AML-193 (cell line): Measurements from ENCODE around the gene PDXK.

Source experiments
- DNase-seq, 2 experiments: peaks; one replicate each; lab custom pipeline; 2025; lab: John Stamatoyannopoulos, UW

The PDXK gene

DNA sequence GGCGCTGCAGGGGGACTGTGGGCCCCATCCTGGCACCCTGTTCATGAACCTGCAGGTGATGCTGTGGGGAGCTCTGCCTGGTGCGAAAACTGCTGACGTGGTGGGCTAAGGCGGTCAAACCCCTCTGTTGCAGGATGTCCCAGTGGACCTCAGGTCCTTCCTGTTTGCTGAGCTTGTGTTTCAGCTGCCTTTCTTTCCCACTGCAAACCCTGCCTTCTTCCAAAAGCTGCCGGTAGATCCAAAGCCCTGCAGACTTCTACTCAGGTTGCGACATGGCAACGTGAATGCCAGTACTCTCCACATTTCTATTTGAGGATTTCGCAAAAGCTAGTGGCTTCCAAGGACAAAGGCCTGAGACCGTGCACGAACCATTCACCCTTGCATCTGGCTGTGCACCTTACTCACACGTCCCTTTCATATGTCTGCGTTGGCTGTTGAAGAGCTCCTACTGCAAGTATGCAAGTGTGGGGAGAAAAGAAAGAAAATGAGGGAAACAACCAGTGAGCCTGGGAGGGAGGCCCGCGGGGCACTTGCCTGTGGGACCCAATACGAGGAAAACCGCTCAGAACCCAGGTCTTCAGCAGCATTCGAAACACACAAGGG is 64.3 kb downstream of the PDXK start:
- peak; percentile 10 to 26 for DNase-seq

- DNase-seq, result no peak
These were observed 66.2 kb downstream of the PDXK start for GRCh38 chr21:43785134-43785533.

- DNase-seq, result no peak
These were observed 67.4 kb downstream of the PDXK start for GRCh38 chr21:43786300-43786806.

- no peak for DNase-seq
These were observed 68.0 kb downstream of the PDXK start for GRCh38 chr21:43786807-43787440.

GRCh38 chr21:43789276-43790009 is 70.5 kb downstream of the PDXK start, which contains the start of gene RRP1:
Gene RRP1, plus strand, starts transcription at chr21:43789577. Its CDS starts 53 bp downstream, at chr21:43789630.
- peak; percentile 63 to 73 for DNase-seq

- no peak for DNase-seq
These were observed 71.1 kb downstream of the PDXK start for GRCh38 chr21:43790010-43790524.

GRCh38 chr21:43792406-43792805 is 73.5 kb downstream of the PDXK start:
- no peak for DNase-seq

DNA sequence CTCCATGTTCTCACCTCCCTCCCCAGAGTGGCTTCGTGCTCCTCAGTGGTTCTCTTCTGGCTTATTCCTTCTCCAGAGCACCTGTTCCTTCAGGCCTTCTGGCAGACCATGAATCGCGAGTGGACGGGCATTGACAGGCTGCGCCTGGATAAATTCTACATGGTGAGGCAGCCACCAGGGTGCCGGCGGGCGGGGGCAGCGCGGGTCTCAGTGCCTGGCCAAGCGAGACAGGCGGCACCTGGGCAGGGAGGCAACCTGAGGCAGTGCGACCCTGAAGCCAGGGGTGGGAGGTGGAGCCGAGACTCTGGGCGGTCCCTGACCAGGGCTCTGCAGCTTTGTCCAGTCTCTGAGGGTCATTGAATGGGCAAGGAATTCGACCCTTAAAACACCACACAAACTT is 74.3 kb downstream of the PDXK start:
- DNase-seq, result no peak

- no peak for DNase-seq
These were observed 75.4 kb downstream of the PDXK start for GRCh38 chr21:43794311-43794710.

GRCh38 chr21:43794857-43795256 is 75.9 kb downstream of the PDXK start:
- DNase-seq, result no peak

GRCh38 chr21:43797415-43797814 is 78.5 kb downstream of the PDXK start:
- DNase-seq, result no peak

DNA sequence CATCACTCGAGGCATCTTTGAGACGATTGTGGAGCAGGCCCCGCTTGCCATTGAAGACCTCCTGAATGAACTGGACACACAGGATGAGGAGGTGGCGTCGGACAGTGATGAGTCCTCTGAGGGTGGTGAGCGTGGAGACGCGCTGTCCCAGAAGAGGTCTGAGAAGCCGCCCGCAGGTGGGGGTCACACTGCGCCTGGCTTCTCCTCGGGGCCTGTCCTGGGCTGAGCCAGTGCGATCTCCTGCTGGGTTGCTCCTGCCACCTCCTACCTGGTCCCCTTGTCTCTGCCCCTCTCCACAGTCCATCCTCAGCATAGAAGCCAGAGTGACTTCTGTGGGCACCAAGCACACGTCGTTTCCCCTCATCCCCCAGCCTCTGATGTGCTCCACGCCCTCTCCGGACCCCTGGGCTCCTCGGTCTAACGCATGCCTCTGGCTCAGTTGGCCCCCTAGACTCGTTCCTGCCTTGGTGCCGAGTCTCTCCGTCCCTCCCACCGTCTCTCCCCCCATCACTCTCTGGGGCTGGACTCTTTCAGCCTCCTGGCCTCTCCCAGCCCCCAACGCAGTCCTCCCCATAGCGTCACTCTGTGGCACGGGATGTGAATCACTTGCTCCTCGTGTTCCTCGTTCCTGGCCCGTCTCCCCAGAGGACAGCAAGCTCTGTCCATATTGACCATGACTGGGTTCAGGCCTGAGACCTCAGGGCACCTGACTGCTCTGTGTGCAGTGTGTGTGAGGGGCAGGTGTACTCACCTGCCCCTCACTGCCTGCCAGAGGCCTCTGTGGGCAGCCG is 79.2 kb downstream of the PDXK start:
- no peak for DNase-seq

- DNase-seq, result no peak
These were observed 80.4 kb downstream of the PDXK start for GRCh38 chr21:43799301-43799840.

DNA sequence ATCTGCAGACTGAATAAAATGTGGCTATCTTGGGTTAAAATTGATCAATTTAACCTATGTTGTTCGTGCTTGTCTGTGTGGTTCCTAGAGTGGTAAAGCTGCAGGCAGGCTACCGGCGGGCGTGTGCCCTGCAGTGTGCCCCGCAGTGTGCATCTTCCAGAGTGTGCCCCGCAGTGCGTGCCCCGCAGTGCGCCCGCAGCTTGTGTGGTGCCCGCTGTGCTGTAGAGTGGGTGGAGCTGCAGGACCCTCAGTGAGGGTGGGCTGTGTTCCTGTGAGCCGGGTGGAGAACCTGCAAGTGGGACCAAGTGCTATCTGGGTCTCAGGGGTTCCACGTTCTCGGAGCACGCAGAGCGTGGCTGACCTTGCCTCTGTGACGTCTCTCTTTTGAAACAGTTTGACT is 81.2 kb downstream of the PDXK start:
- no peak for DNase-seq

- DNase-seq, result no peak
These were observed 81.6 kb downstream of the PDXK start for GRCh38 chr21:43800566-43800965.

GRCh38 chr21:43801006-43801783 is 82.3 kb downstream of the PDXK start:
- DNase-seq, result no peak

- DNase-seq, result no peak
These were observed 83.9 kb downstream of the PDXK start for GRCh38 chr21:43802713-43803313.

DNA sequence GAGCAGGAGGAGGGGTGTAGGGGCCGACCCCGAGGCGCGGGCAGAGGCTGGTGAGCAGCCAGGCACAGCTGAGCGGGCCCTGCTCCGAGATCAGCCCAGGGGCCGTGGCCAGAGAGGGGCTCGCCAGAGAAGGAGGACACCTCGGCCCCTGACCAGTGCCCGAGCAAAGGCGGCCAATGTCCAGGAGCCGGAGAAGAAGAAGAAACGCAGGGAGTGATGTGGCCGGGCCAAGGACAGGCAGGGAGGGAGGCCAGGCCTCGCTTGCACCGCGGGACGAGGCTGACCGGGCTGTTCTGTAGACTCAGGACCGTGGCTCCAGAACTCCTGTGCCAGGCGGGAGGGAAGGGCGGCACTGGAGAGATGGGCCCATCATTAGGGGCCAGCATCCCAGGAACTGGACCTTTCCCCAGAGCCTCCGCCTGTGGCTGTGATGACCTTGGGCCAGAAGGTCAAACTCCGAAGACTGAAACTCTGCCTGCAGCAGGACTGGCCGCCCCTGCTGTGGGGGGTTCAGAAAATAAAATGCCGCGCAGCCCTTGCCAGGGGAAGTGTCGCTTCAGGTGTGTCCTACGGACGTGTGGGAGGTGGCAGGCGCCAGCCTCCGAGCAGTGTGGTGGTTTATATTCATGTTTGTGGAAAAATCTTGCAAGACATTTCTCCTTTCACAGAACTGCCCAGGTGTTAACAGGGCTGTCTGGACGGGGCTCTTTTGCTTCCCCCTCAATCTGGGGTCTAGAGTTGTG is 84.8 kb downstream of the PDXK start:
- DNase-seq, result no peak

DNA sequence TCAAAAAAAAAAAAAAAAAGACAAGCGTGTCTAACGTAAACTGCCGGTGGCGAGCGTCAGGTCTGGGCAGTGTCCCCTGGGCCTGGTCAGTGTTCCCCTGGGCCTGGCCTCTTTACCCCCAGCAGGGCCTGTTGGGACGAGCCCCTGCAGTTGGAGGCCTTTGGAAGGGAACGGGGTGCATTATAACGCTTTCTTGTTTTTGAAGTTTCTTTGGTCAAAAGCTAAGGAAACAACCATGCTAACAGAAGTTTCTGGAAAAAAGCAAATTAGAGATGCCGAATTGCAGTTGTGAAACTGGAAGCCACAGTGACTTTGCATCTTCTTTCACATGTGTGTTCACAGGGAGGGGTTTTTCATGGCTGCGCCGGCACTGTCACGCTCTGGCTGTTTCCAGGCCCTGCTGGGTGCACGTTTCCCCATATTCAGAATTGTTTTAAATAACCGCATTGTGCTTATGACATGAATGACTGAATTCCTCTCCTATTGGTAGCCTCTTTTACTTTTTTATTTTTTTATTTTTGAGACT is 86.4 kb downstream of the PDXK start:
- DNase-seq, result peak in 1 of 2 experiments; percentile 6
